Esophagus squamous epithelium (tissue), 4 donors: Measurements from ENCODE around the gene RCHY1.

Source experiments
- CTCF ChIP-seq, 6 experiments: fragments of 450-650 bp in 4 of 6; fragments of 200-600 bp in 2 of 6; sonication (generic) in 2 of 6; IDR thresholded peaks; one replicate each; pipeline ENCODE4 v1.5.1; 2016 to 2019; ENCODE audit warnings: antibody characterized with exemption in 6 of 6, mild to moderate bottlenecking in 4 of 6, moderate library complexity in 4 of 6
- POLR2A ChIP-seq, 4 donors: fragments of 450-650 bp; IDR thresholded peaks; one replicate each; pipeline ENCODE4 v1.6.1; 2017; ENCODE audit warnings: antibody characterized with exemption in 4 of 4, mild to moderate bottlenecking in 4 of 4, moderate library complexity in 3 of 4

- TF ChIP-seq CTCF (IDR thresholded peaks at IDR 0.05) = no peak
- no peak for TF ChIP-seq POLR2A (IDR thresholded peaks at IDR 0.05)
These were observed 16.5 kb upstream of the RCHY1 start for GRCh38 chr4:75530556-75531322.
